PC-9 (cell line): Measurements from ENCODE around the gene SFTA2. TPM values are rescaled to one million over a fixed set of nuclear protein-coding genes. Genes with fewer than 3 reads are reported as not detected.
"Not testable (repeated sequence)": the region's sequence is repeated elsewhere in the genome, so short reads cannot be mapped to it uniquely, and the experiment has no call there.

Source experiments
- BruUV-seq: library from RNA; stranded (reverse); fragments of 400-500 nt; replicated peaks from 2 replicates; lab custom pipeline; 2021; lab: Mats Ljungman, UMichigan
- CTCF ChIA-PET: fragments of 300-600 bp; sonication (Branson Sonifier 250); formaldehyde crosslinking; loops from one replicate; lab custom pipeline; 2022; ENCODE audit warnings: antibody characterized with exemption; lab: Charles Lee
- POLR2A ChIA-PET: fragments of 300-600 bp; sonication (Branson Sonifier 250); formaldehyde crosslinking; loops from one replicate; lab custom pipeline; 2022; ENCODE audit warnings: antibody characterized with exemption; ENCODE audit not compliant: unreplicated experiment; lab: Charles Lee
- DNase-seq, 2 experiments: peaks; one replicate each; pipeline versions ENCODE4 v3.0.0 to v3.0.0-alpha.2; 2015 to 2022; ENCODE audit warnings: mixed read lengths in 1 of 2
- H2AFZ ChIP-seq: fragments of 200-600 bp; sonication (generic); 2 replicates; pipeline ENCODE4 v1.8.1; 2017; ENCODE audit warnings: antibody characterized with exemption
- H3F3A ChIP-seq: fragments of 200-600 bp; sonication (generic); 2 replicates; pipeline ENCODE4 v1.8.1; 2017; ENCODE audit warnings: antibody characterized with exemption, mild to moderate bottlenecking, low read depth; ENCODE audit not compliant: insufficient read depth
- H3K27ac ChIP-seq: fragments of 200-600 bp; sonication (generic); 2 replicates; pipeline ENCODE4 v1.6.1; 2016; ENCODE audit warnings: mixed run types
- H3K27me3 ChIP-seq: fragments of 200-600 bp; sonication (generic); 2 replicates; pipeline ENCODE4 v1.6.1; 2016; ENCODE audit warnings: low read depth, mixed run types; ENCODE audit not compliant: insufficient read depth
- H3K36me3 ChIP-seq: fragments of 200-600 bp; sonication (generic); 2 replicates; pipeline ENCODE4 v1.6.1; 2016; ENCODE audit warnings: low read depth, mixed run types
- H3K4me1 ChIP-seq: fragments of 200-600 bp; sonication (generic); replicated peaks from 2 replicates; pipeline ENCODE4 v1.6.1; 2016; ENCODE audit warnings: mixed run types; ENCODE audit not compliant: insufficient read depth
- H3K4me2 ChIP-seq: fragments of 200-600 bp; sonication (generic); 2 replicates; pipeline ENCODE4 v1.6.1; 2017; ENCODE audit warnings: mixed run types
- H3K4me3 ChIP-seq: fragments of 200-600 bp; sonication (generic); 2 replicates; pipeline ENCODE4 v1.6.1; 2016; ENCODE audit warnings: mixed run types
- H3K79me2 ChIP-seq: fragments of 200-600 bp; sonication (generic); 2 replicates; pipeline ENCODE4 v1.6.1; 2017; ENCODE audit warnings: low read depth, mixed run types
- H3K9me2 ChIP-seq: fragments of 200-600 bp; sonication (generic); 2 replicates; pipeline ENCODE4 v1.8.1; 2017; ENCODE audit warnings: mild to moderate bottlenecking; ENCODE audit not compliant: insufficient read depth
- H3K9me3 ChIP-seq: fragments of 200-600 bp; sonication (generic); 2 replicates; pipeline ENCODE4 v1.8.1; 2016; ENCODE audit warnings: low read depth; ENCODE audit not compliant: insufficient read depth
- H4K20me1 ChIP-seq: fragments of 200-600 bp; sonication (generic); 2 replicates; pipeline ENCODE4 v1.8.1; 2017; ENCODE audit not compliant: insufficient read depth
- CTCF ChIP-seq: fragments of 200-600 bp; sonication (generic); conservative IDR thresholded peaks from 2 replicates; pipeline ENCODE4 v1.6.1; 2017; ENCODE audit warnings: mixed run types, antibody characterized with exemption, mild to moderate bottlenecking, moderate library complexity
- EZH2 ChIP-seq: fragments of 200-600 bp; sonication (generic); IDR thresholded peaks from 2 replicates; pipeline ENCODE4 v1.8.0; 2017; ENCODE audit warnings: antibody characterized with exemption, low read depth
- intact Hi-C: fragments of 100-400 bp; cut with micrococcal nuclease; formaldehyde crosslinking; loops from one replicate; pipeline ENCODE4 v1.10.0; 2022; ENCODE audit not compliant: unreplicated experiment
- total RNA-seq: library from RNA; stranded (reverse); gene quantifications from 2 replicates; pipeline ENCODE4 v1.2.3, GENCODE V29; 2021

Gene SFTA2
- total RNA-seq, 1 experiment from 2014 or later: 0.72 TPM

- TF ChIP-seq EZH2 (no peak), CTCF (no peak)
- Histone ChIP-seq H3K36me3 (0 out of 2 replicates have a peak, but pooled peaks cover 3% of the 10 kb centered on the region), H3K4me3 (no peak overlapping the region; the same call in 1 of the 2 replicates), H4K20me1 (no peaks in the 10 kb centered on the region), H3K79me2 (peaks cover 6% of the 10 kb centered on the region), H3F3A (peaks cover 19% of the 10 kb centered on the region; the same call in 1 of the 2 replicates), H3K27ac (no peak overlapping the region), H3K4me1 (peaks cover 23% of the 10 kb centered on the region), H3K9me3 (no peaks in the 10 kb centered on the region), H2AFZ (no peak overlapping the region), H3K9me2 (no peaks in the 10 kb centered on the region), H3K27me3 (no peaks in the 10 kb centered on the region), H3K4me2 (peak overlapping the region; percentile 90)
- no TSS peak for BruUV-seq
- intact Hi-C loops: loop anchor here (1.0 to 10.0 kb wide), 7 partner anchors 29 to 451 kb away; partner anchors contain the start of gene DDR1
- DNase-seq: no peak
- ChIA-PET CTCF (interaction anchor here (0.5 to 5.7 kb wide), 13 partner anchors 15 to 279 kb away, joined by 3 to 69 read pairs (median 6); partner anchors contain the start of gene PSORS1C1), POLR2A (interaction anchor here (0.6 to 0.7 kb wide), 6 partner anchors 9 to 901 kb away, joined by 3 to 21 read pairs (median 4); no protein-coding TSS in a partner anchor)
Measured at GRCh38 chr6:30913721-30914075, 18.3 kb downstream of the SFTA2 start.

- TF ChIP-seq EZH2: no peak
- Histone ChIP-seq H3K4me1 (peaks cover 24% of the 10 kb centered on the region), H3F3A (peaks cover 19% of the 10 kb centered on the region; the same call in 1 of the 2 replicates), H3K36me3 (0 out of 2 replicates have a peak, but pooled peaks cover 3% of the 10 kb centered on the region), H3K27me3 (no peaks in the 10 kb centered on the region), H3K27ac (no peak overlapping the region), H3K9me2 (no peaks in the 10 kb centered on the region), H4K20me1 (no peaks in the 10 kb centered on the region), H3K4me3 (no peak overlapping the region), H3K9me3 (no peaks in the 10 kb centered on the region), H2AFZ (no peak overlapping the region), H3K79me2 (peaks cover 9% of the 10 kb centered on the region), H3K4me2 (no peak overlapping the region)
- intact Hi-C loops: loop anchor here (10.0 kb wide), 1 partner anchor 452 kb away; no protein-coding TSS in a partner anchor
- BruUV-seq: TSS peak; percentile 36
- CTCF ChIA-PET: interaction anchor here (0.9 to 5.7 kb wide), 6 partner anchors 90 to 280 kb away, joined by 4 to 69 read pairs (median 8); partner anchors contain the start of gene PSORS1C1
- no peak for DNase-seq
- POLR2A ChIA-PET: interaction anchor here (0.6 to 0.7 kb wide), 2 partner anchors 29 to 182 kb away, joined by 3 to 21 read pairs; no protein-coding TSS in a partner anchor
Measured at GRCh38 chr6:30912746-30913520, 19.0 kb downstream of the SFTA2 start.

GRCh38 chr6:30910473-30910872 is 21.5 kb downstream of the SFTA2 start:
- H4K20me1 ChIP-seq, CTCF ChIA-PET, POLR2A ChIA-PET, H3K27me3 ChIP-seq, BruUV-seq, H3K4me3 ChIP-seq, H3K36me3 ChIP-seq, H3K79me2 ChIP-seq, H3K9me2 ChIP-seq, DNase-seq, H3K9me3 ChIP-seq, H3K4me2 ChIP-seq, H2AFZ ChIP-seq, H3K27ac ChIP-seq: not testable (repeated sequence)
- intact Hi-C loops: loop anchor here (10.0 kb wide), 1 partner anchor 454 kb away; no protein-coding TSS in a partner anchor
- Histone ChIP-seq H3K4me1 (peaks cover 18% of the 10 kb centered on the region), H3F3A (peaks cover 36% of the 10 kb centered on the region)

GRCh38 chr6:30908700-30909099 is 23.3 kb downstream of the SFTA2 start:
- no peaks in the 10 kb centered on the region for H3K9me2 ChIP-seq
- peak overlapping the region; percentile 100 for H3K4me3 ChIP-seq
- peaks cover 7% of the 10 kb centered on the region for H3K4me1 ChIP-seq
- peak overlapping the region; percentile 100 for H2AFZ ChIP-seq
- ChIA-PET POLR2A (no interaction called here), CTCF (interaction anchor here (0.6 to 1.6 kb wide), 3 partner anchors 108 to 171 kb away, joined by 6 to 7 read pairs (median 6); no protein-coding TSS in a partner anchor)
- H3K36me3 ChIP-seq: 0 out of 2 replicates have a peak, but pooled peaks cover 3% of the 10 kb centered on the region
- DNase-seq: no peak
- H3F3A ChIP-seq: peaks cover 35% of the 10 kb centered on the region
- peaks cover 9% of the 10 kb centered on the region for H3K79me2 ChIP-seq
- intact Hi-C loops: no loop called here
- H3K27me3 ChIP-seq: no peaks in the 10 kb centered on the region
- no peak overlapping the region for H3K27ac ChIP-seq
- TF ChIP-seq EZH2 (no peak), CTCF (no peak)
- BruUV-seq: no TSS peak
- peak overlapping the region; percentile 99 for H3K4me2 ChIP-seq
- no peaks in the 10 kb centered on the region for H3K9me3 ChIP-seq
- H4K20me1 ChIP-seq: no peaks in the 10 kb centered on the region
